ENCODE data around the gene DLG5. TPM values are rescaled to one million over a fixed set of nuclear protein-coding genes. Genes with fewer than 3 reads are reported as not detected.
A peak's percentile ranks its signal among the peaks of the same experiment; 100 is the strongest.

Gene DLG5
- polyA plus RNA-seq, 2 of the 4 experiments (the other 2 are of a cell fraction), result 17.0 to 30.9 TPM

DNA sequence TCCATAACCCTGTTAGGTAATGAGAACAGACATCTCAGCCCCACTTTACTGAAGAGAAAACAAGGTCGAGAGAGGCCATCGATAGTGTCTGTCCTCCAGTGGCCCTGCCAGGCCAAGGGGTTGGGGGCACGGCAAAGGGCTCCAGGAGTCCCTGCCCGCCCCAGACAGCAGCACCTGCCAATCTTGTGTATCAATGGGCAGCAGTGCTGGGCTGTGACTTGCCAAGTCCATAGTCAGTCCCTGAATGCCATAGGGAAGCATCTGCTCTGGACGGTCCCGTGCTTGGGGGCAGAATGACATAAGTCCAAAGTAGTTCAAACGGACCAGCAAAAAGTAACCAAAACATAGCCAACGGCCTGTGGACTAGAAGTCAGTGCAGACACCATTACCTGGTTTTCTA is 33.2 kb downstream of the DLG5 start:
- WGBS (ENCODE audit: missing lambda C conversion rate), result 91% methylated on average over 7 of the region's 8 CpGs
- POLR2A ChIA-PET, result no interaction called here
- no peak for DNase-seq (ENCODE audit: low read depth in 1 of 2, low spot score in 1 of 2)
- CTCF ChIA-PET, result interaction anchor here (1.2 kb wide), 2 partner anchors 13 to 91 kb away, joined by 3 to 5 read pairs; no protein-coding TSS in a partner anchor
- no peak for FAIRE-seq
- H3K4me2 ChIP-seq, result no peak overlapping the region
- no peaks in the 10 kb centered on the region for H3K9me3 ChIP-seq
- H3K4me3 ChIP-seq, result no peak overlapping the region
- TF ChIP-seq ZFP36 (IDR thresholded peaks at IDR 0.05; ENCODE audit: borderline replicate concordance, partially characterized antibody) (no peak), HEYL (CRISPR knock-in tag; IDR thresholded peaks at IDR 0.05) (no peak), CHD2 (IDR thresholded peaks at IDR 0.05; ENCODE audit: low read length, partially characterized antibody) (no peak), CBX2 (IDR thresholded peaks at IDR 0.05; ENCODE audit: borderline replicate concordance, low read depth) (no peak), KDM5A (IDR thresholded peaks at IDR 0.05) (no peak), HDAC2 (IDR thresholded peaks at IDR 0.05) (no peak)
- H3K27ac ChIP-seq, result no peak overlapping the region
- H3K4me1 ChIP-seq, result peaks cover 25% of the 10 kb centered on the region
- ATAC-seq, result no peak

GRCh38 chr10:77892761-77893160 is 33.8 kb downstream of the DLG5 start:
- Histone ChIP-seq H3K27ac (no peak overlapping the region), H3K9me3 (no peaks in the 10 kb centered on the region), H3K4me3 (no peak overlapping the region), H3K4me2 (no peak overlapping the region), H3K4me1 (peaks cover 25% of the 10 kb centered on the region)
- ChIA-PET CTCF (no interaction called here), POLR2A (no interaction called here)
- 80% methylated on average over 5 of the region's 5 CpGs for WGBS (ENCODE audit: missing lambda C conversion rate)
- no peak for FAIRE-seq
- no peak for TF ChIP-seq EHF (CRISPR knock-in tag; IDR thresholded peaks at IDR 0.05)
- TF ChIP-seq HOXA7 (CRISPR knock-in tag; IDR thresholded peaks at IDR 0.05), result no peak
- TF ChIP-seq CBX2 (IDR thresholded peaks at IDR 0.05; ENCODE audit: borderline replicate concordance, low read depth), result no peak
- TF ChIP-seq, protein P1, sequence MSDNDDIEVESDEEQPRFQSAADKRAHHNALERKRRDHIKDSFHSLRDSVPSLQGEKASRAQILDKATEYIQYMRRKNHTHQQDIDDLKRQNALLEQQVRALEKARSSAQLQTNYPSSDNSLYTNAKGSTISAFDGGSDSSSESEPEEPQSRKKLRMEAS (IDR thresholded peaks at IDR 0.05), result no peak
- ATAC-seq, result no peak
- no peak for DNase-seq (ENCODE audit: low read depth in 1 of 2, low spot score in 1 of 2)

- Histone ChIP-seq H3K4me2 (no peak overlapping the region), H3K4me1 (peaks cover 29% of the 10 kb centered on the region), H3K4me3 (no peak overlapping the region), H3K9me3 (no peaks in the 10 kb centered on the region), H3K27ac (no peak overlapping the region)
- DNase-seq (ENCODE audit: low read depth in 1 of 2, low spot score in 1 of 2) (no peak), FAIRE-seq (no peak), ATAC-seq (no peak)
- ChIA-PET POLR2A (no interaction called here), CTCF (interaction anchor here (1.0 to 2.5 kb wide), 3 partner anchors 11 to 45 kb away, joined by 4 to 9 read pairs (median 5); no protein-coding TSS in a partner anchor)
- TF ChIP-seq RCOR1 (IDR thresholded peaks at IDR 0.05; ENCODE audit: low read depth, low read length) (no peak), HMGXB4 (CRISPR knock-in tag; IDR thresholded peaks at IDR 0.05; ENCODE audit: borderline replicate concordance) (no peak), EHF (CRISPR knock-in tag; IDR thresholded peaks at IDR 0.05) (no peak), CEBPB (IDR thresholded peaks at IDR 0.05) (no peak), EP300 (IDR thresholded peaks at IDR 0.05) (no peak), POLR2A (IDR thresholded peaks at IDR 0.05; ENCODE audit: low read length) (no peak), ESRRA (IDR thresholded peaks at IDR 0.05; ENCODE audit: borderline replicate concordance, low read length) (no peak), HOXB13 (CRISPR knock-in tag; IDR thresholded peaks at IDR 0.05; ENCODE audit: low read depth) (no peak)
- WGBS (ENCODE audit: missing lambda C conversion rate), result 88% methylated on average over 8 of the region's 8 CpGs
These were observed 34.4 kb downstream of the DLG5 start for GRCh38 chr10:77892021-77892739.

- peaks cover 30% of the 10 kb centered on the region for H3K4me1 ChIP-seq
- ChIA-PET POLR2A (interaction anchor here (0.7 kb wide), 1 partner anchor 84 kb away, joined by 3 read pairs; no protein-coding TSS in a partner anchor), CTCF (interaction anchor here (1.0 to 2.5 kb wide), 7 partner anchors 10 to 83 kb away, joined by 3 to 9 read pairs (median 5); no protein-coding TSS in a partner anchor)
- TF ChIP-seq EP300 (IDR thresholded peaks at IDR 0.05), result no peak
- no peak for TF ChIP-seq HOXA7 (CRISPR knock-in tag; IDR thresholded peaks at IDR 0.05)
- TF ChIP-seq KDM5A (IDR thresholded peaks at IDR 0.05), result no peak
- TF ChIP-seq ZSCAN20 (CRISPR knock-in tag; IDR thresholded peaks at IDR 0.05), result no peak
- TF ChIP-seq, protein P2, sequence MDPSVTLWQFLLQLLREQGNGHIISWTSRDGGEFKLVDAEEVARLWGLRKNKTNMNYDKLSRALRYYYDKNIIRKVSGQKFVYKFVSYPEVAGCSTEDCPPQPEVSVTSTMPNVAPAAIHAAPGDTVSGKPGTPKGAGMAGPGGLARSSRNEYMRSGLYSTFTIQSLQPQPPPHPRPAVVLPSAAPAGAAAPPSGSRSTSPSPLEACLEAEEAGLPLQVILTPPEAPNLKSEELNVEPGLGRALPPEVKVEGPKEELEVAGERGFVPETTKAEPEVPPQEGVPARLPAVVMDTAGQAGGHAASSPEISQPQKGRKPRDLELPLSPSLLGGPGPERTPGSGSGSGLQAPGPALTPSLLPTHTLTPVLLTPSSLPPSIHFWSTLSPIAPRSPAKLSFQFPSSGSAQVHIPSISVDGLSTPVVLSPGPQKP (IDR thresholded peaks at IDR 0.05; ENCODE audit: low read depth, low read length), result no peak
- no peak overlapping the region for H3K4me3 ChIP-seq
- DNase-seq (ENCODE audit: low read depth in 1 of 2, low spot score in 1 of 2) (peak in 1 of 2 experiments; percentile 25), ATAC-seq (peak in 1 of 2 experiments; percentile 28; a peak in 2 of 6 replicates), FAIRE-seq (no peak)
- no peak overlapping the region for H3K27ac ChIP-seq
- no peak overlapping the region for H3K4me2 ChIP-seq
- 82% methylated on average over 7 of the region's 7 CpGs for WGBS (ENCODE audit: missing lambda C conversion rate)
- H3K9me3 ChIP-seq, result no peaks in the 10 kb centered on the region
These were observed 36.5 kb downstream of the DLG5 start for GRCh38 chr10:77890097-77890496.

Data from A549 (cell line).